Common myeloid progenitor, CD34-positive (primary cell): ENCODE results near the gene DLGAP4.

Source experiments
- CTCF ChIA-PET: fragments of 350-600 bp; sonication (Branson Sonifier 250); formaldehyde crosslinking; loops from one replicate; lab custom pipeline; 2021; ENCODE audit warnings: antibody characterized with exemption; lab: Charles Lee
- POLR2A ChIA-PET: fragments of 350-600 bp; sonication (Branson Sonifier 250); formaldehyde crosslinking; loops from one replicate; lab custom pipeline; 2021; ENCODE audit warnings: antibody characterized with exemption; lab: Charles Lee
- DNase-seq, 3 donors: peaks; one replicate each; pipeline versions ENCODE4 v3.0.0 to v3.0.0-alpha.2; 2013
- H3K27ac ChIP-seq, 2 experiments: 1 replicate in 1 of 2; 2 replicates in 1 of 2; pipeline ENCODE4 v1.7.0; 2013; ENCODE audit warnings: inconsistent platforms in 2 of 2, low read length in 2 of 2, mild to moderate bottlenecking in 2 of 2, low read depth in 1 of 2, moderate library complexity in 1 of 2; ENCODE audit not compliant: severe bottlenecking in 2 of 2, insufficient read depth in 1 of 2, poor library complexity in 1 of 2
- H3K27me3 ChIP-seq, 5 experiments: replicated peaks in 2 of 5; 1 replicate in 3 of 5; 2 replicates in 2 of 5; pipeline versions ENCODE4 v1.6.1 to v1.7.0; 2013; ENCODE audit warnings: low read length in 4 of 5, mild to moderate bottlenecking in 2 of 5, moderate library complexity in 2 of 5, inconsistent platforms in 1 of 5; ENCODE audit not compliant: insufficient read depth in 5 of 5, control insufficient read depth in 4 of 5
- H3K36me3 ChIP-seq, 4 experiments: 1 replicate in 2 of 4; 2 replicates in 2 of 4; pipeline versions ENCODE4 v1.6.1 to v1.7.0; 2013; ENCODE audit warnings: low read length in 3 of 4, control low read depth in 1 of 4, mild to moderate bottlenecking in 1 of 4; ENCODE audit not compliant: control insufficient read depth in 4 of 4, insufficient read depth in 4 of 4
- H3K4me1 ChIP-seq, 4 experiments: 1 replicate in 3 of 4; 2 replicates in 1 of 4; pipeline versions ENCODE4 v1.6.1 to v1.7.1; 2013; ENCODE audit warnings: low read length in 3 of 4, mild to moderate bottlenecking in 3 of 4, control low read depth in 1 of 4, inconsistent platforms in 1 of 4, moderate library complexity in 1 of 4; ENCODE audit not compliant: control insufficient read depth in 4 of 4, insufficient read depth in 4 of 4; ENCODE audit errors: control extremely low read depth in 1 of 4
- H3K4me3 ChIP-seq, 7 experiments: 1 replicate in 4 of 7; 2 replicates in 3 of 7; pipeline versions ENCODE4 v1.5.1 to v1.7.0; 2013; ENCODE audit warnings: mild to moderate bottlenecking in 7 of 7, low read length in 6 of 7, moderate library complexity in 6 of 7, inconsistent platforms in 2 of 7, low read depth in 2 of 7, control low read depth in 1 of 7; ENCODE audit not compliant: insufficient read depth in 4 of 7, control insufficient read depth in 1 of 7; ENCODE audit errors: extremely low read depth in 1 of 7
- H3K9me3 ChIP-seq, 5 experiments: 1 replicate in 4 of 5; 2 replicates in 1 of 5; pipeline versions ENCODE4 v1.6.1 to v1.7.1; 2013; ENCODE audit warnings: low read length in 4 of 5, mild to moderate bottlenecking in 2 of 5, inconsistent platforms in 1 of 5, low read depth in 1 of 5, moderate library complexity in 1 of 5; ENCODE audit not compliant: control insufficient read depth in 4 of 5, insufficient read depth in 2 of 5; ENCODE audit errors: control extremely low read depth in 1 of 5
- WGBS: methylation state at CpG from one replicate; pipeline ENCODE4 v1.1.5; 2013; ENCODE audit not compliant: insufficient coverage; 5-methylcytosine and 5-hydroxymethylcytosine counted together

DLGAP4 gene

DNA sequence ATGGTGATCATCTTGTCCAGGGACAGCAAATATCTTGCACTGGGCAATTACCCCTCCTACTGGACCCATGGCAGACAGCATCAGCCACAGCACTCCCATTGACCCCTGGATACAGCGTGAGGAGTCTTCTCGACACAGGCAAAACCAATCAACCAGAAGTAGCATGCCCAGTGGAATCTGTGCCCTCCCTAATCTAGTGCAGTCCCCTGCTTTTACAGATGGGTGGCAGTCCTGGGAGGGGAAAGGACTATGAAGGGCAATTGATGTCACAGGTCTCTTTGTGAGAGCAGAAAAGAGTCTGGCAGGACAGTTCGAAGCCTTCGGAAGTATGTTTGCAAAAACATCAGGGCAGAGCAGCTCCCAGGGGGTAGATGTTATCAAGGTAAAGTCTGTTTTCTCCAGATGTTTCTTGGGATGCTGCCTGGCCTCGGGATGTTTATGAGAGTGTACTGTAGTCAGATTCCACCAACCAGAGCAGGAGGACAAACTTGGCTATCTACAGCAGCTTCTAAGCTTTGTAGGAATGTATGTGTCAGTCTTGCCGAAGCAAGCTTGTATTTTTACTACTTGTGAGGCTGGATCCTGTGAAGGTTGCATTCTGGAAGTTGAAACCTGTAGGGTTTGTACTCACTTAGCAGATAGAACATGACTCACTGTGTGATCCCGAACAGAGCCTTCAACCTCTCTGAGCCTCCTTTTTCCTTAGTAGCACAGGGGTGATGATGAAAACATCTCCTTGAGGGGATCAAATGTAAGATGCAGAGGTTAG lies 172.2 kb downstream of the DLGAP4 start:
- no peak for DNase-seq
- 81% methylated on average over 6 of the region's 7 CpGs for WGBS

DNA sequence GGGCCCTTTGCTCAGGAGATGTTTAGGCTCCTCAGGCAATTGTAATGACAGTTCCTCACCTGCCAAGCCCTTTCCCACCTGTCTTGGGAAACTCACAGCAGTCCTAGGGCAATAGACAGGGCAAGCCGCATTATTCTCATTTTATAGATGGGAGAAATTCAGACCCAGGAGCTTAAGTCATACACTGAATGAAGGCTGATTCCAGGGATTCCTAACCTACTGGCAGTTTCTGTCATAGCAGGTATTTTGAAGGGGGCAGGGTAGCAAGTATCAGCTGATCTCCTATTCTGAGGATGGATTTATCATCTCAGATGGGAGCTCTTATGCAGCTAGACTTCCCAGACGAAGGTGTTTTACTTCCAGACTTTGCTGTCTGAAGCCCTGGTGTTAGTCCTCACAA lies 173.8 kb downstream of the DLGAP4 start:
- POLR2A ChIA-PET: no interaction called here
- H3K27me3 ChIP-seq: no peaks in the 10 kb centered on the region
- peaks cover 0 to 7% (median 1%) of the 10 kb centered on the region in 4 experiments for H3K4me1 ChIP-seq
- CTCF ChIA-PET: interaction anchor here (1.0 kb wide), 1 partner anchor 11 kb away, joined by 4 read pairs; no protein-coding TSS in a partner anchor
- no peak overlapping the region for H3K4me3 ChIP-seq
- no peaks in the 10 kb centered on the region for H3K9me3 ChIP-seq
- DNase-seq: no peak
- peaks cover 0 to 2% (median 1%) of the 10 kb centered on the region in 4 experiments for H3K36me3 ChIP-seq
- H3K27ac ChIP-seq: no peak overlapping the region
- WGBS: 100% methylated on average over 2 of the region's 2 CpGs

More for the DNA sequence above, 172.2 kb downstream of the DLGAP4 start:
- Histone ChIP-seq H3K27me3 (no peaks in the 10 kb centered on the region), H3K9me3 (no peaks in the 10 kb centered on the region), H3K4me1 (peaks cover 0 to 2% (median under 1%) of the 10 kb centered on the region in 4 experiments), H3K36me3 (peaks cover 0 to 2% (median 1%) of the 10 kb centered on the region in 4 experiments), H3K4me3 (no peak overlapping the region), H3K27ac (no peak overlapping the region)
- ChIA-PET POLR2A (no interaction called here), CTCF (no interaction called here)

DNA sequence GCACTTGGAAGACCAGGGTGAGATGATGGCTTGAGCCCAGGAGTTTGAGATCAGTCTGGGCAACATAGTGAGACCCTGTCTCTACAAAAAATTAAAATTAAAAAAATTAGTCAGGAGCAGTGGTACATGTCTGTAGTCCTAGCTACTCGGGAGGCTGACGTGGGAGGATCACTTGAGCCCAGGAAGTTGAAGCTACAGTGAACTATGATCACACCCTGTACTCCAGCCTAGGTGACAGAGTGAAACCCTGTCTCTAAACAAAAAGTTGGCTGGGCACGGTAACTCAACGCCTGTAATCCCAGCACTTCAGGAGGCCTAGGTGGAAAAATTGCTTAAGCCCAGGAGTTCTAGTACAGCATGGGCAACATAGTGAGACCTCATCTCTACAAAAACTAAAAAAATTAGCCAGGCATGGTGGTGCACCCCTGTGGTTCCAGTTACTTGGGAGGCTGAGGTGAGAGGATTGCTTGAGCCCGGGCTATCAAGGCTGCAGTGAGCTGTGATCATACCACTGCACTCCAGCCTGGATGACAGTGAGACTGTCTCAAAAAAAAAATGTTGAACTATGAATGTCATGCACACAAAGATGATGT lies 174.4 kb downstream of the DLGAP4 start:
- Histone ChIP-seq H3K27me3 (no peaks in the 10 kb centered on the region), H3K36me3 (peaks cover 0 to 2% (median 1%) of the 10 kb centered on the region in 4 experiments), H3K4me1 (peaks cover 0 to 7% (median 1%) of the 10 kb centered on the region in 4 experiments), H3K9me3 (no peaks in the 10 kb centered on the region), H3K27ac (no peak overlapping the region), H3K4me3 (no peak overlapping the region)
- ChIA-PET CTCF (interaction anchor here (1.0 kb wide), 1 partner anchor 10 kb away, joined by 4 read pairs; no protein-coding TSS in a partner anchor), POLR2A (no interaction called here)
- WGBS: 100% methylated on average over 4 of the region's 5 CpGs
- DNase-seq: no peak

- CTCF ChIA-PET: interaction anchor here (2.0 to 2.4 kb wide), 2 partner anchors 9 to 16 kb away, joined by 5 to 8 read pairs; no protein-coding TSS in a partner anchor
- Histone ChIP-seq H3K9me3 (no peaks in the 10 kb centered on the region), H3K36me3 (peaks cover 0 to 2% (median 1%) of the 10 kb centered on the region in 4 experiments), H3K4me3 (no peak overlapping the region), H3K4me1 (peaks cover 0 to 7% (median 1%) of the 10 kb centered on the region in 4 experiments), H3K27me3 (no peaks in the 10 kb centered on the region), H3K27ac (no peak overlapping the region)
- WGBS: 97% methylated on average over 9 of the region's 9 CpGs
- DNase-seq: no peak
- POLR2A ChIA-PET: no interaction called here
Measured at GRCh38 chr20:36481380-36482043, 175.4 kb downstream of the DLGAP4 start.

DNA sequence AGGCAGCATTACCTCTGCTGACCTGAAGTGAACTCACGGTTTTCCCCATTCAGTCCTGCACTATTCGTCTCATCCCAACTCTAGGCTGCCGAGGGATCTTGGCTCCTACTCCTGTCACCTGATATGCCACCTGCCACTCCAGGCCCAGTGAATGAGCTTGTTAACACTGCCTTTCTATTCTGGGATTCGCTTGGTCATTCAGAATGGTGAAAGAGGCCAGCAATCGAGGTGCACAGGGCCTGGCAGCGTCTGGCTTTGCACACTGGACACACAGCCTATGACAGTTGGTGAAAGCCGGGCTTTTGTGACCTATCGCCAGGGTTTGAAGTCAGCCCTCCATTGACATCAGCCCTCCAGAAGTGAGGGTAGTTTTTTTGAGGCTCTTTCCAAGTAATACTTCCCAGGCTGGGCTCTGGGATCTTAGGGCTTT lies 175.9 kb downstream of the DLGAP4 start:
- ChIA-PET CTCF (interaction anchor here (2.0 to 2.4 kb wide), 2 partner anchors 9 to 16 kb away, joined by 5 to 8 read pairs; no protein-coding TSS in a partner anchor), POLR2A (no interaction called here)
- H3K9me3 ChIP-seq: no peaks in the 10 kb centered on the region
- H3K4me1 ChIP-seq: peaks cover 0 to 7% (median 1%) of the 10 kb centered on the region in 4 experiments
- peaks cover 0 to 2% (median 1%) of the 10 kb centered on the region in 4 experiments for H3K36me3 ChIP-seq
- H3K4me3 ChIP-seq: no peak overlapping the region
- no peak overlapping the region for H3K27ac ChIP-seq
- H3K27me3 ChIP-seq: no peaks in the 10 kb centered on the region
- WGBS: 96% methylated on average over 8 of the region's 8 CpGs
- no peak for DNase-seq

DNA sequence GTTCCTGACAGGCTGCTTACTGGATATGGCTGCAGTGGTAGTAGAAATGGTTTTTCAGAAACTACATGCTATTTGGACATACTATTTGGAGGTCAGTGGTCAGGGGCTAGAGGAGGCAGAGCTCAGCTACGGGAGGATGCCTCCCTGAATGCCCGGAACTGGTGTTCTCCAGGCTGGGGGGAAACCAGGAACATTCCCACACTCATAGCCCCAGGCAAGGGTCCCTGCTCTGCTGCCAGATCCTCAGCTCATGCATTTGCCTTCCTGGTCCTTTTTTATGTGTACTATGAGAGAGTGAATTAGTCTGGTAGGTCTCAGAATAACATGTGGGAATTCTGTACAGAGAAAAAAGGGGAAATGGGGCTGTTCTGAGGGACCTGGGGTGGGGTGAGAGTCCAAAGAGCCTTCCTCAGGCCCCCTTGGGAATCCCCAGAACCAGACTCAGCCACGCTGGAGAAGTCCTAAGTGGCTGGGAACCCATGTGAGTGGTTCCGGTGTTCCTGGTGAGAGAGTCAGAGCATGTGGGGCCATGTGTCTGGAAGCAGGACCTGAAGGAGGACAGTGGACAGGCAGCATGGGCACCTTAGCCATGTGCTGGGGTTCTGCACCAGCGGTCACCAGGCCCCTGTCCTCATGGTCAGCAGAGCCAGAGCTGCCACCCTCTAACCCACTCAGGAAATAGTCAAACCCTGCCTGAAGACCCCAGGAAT lies 177.2 kb downstream of the DLGAP4 start:
- H3K27ac ChIP-seq: no peak overlapping the region
- H3K36me3 ChIP-seq: peaks cover 0 to 2% (median 0%) of the 10 kb centered on the region in 4 experiments
- no peak overlapping the region for H3K4me3 ChIP-seq
- no peaks in the 10 kb centered on the region for H3K9me3 ChIP-seq
- ChIA-PET POLR2A (no interaction called here), CTCF (interaction anchor here (2.0 to 2.4 kb wide), 2 partner anchors 10 to 14 kb away, joined by 5 to 8 read pairs; no protein-coding TSS in a partner anchor)
- DNase-seq: no peak
- no peaks in the 10 kb centered on the region for H3K27me3 ChIP-seq
- 97% methylated on average over 4 of the region's 5 CpGs for WGBS
- H3K4me1 ChIP-seq: peaks cover 0 to 7% (median 1%) of the 10 kb centered on the region in 4 experiments
